ENCODE data around the gene HDAC1.
"Not testable (repeated sequence)": the region's sequence is repeated elsewhere in the genome, so short reads cannot be mapped to it uniquely, and the experiment has no call there.

HDAC1 gene

GRCh38 chr1:32291708-32292538 is at the start of gene HDAC1:
TSS of gene HDAC1 (plus strand) at chr1:32292083. CDS start at chr1:32292170, 87 bp downstream.
- peak; percentile 94 for DNase-seq (ENCODE audit: low read depth)

GRCh38 chr1:32242341-32242851 is 49.5 kb upstream of the HDAC1 start:
- no peak for DNase-seq (ENCODE audit: low read depth)

- DNase-seq (ENCODE audit: low read depth), result no peak
Observed at GRCh38 chr1:32246888-32247273, 45.0 kb upstream of the HDAC1 start, which contains the start of gene FAM167B. TSS of gene FAM167B (plus strand) at chr1:32247222. CDS start at chr1:32247422, 200 bp downstream.

GRCh38 chr1:32247452-32247851 is 44.4 kb upstream of the HDAC1 start:
- no peak for DNase-seq (ENCODE audit: low read depth)

- peak; percentile 58 for DNase-seq (ENCODE audit: low read depth)
Observed at GRCh38 chr1:32247983-32248889, 43.6 kb upstream of the HDAC1 start.

GRCh38 chr1:32249831-32250525 is 41.9 kb upstream of the HDAC1 start:
- DNase-seq (ENCODE audit: low read depth), result peak; percentile 68

GRCh38 chr1:32250893-32251716 is 40.8 kb upstream of the HDAC1 start, which contains the start of gene LCK:
TSS of gene LCK (plus strand) at chr1:32251265. CDS start at chr1:32274330, 23,065 bp downstream.
- DNase-seq (ENCODE audit: low read depth), result peak; percentile 52

- no peak for DNase-seq (ENCODE audit: low read depth)
Observed at GRCh38 chr1:32255072-32256071, 36.5 kb upstream of the HDAC1 start.

GRCh38 chr1:32256473-32257226 is 35.2 kb upstream of the HDAC1 start:
- DNase-seq (ENCODE audit: low read depth), result no peak

GRCh38 chr1:32257227-32257508 is 34.7 kb upstream of the HDAC1 start:
- no peak for DNase-seq (ENCODE audit: low read depth)

- DNase-seq (ENCODE audit: low read depth), result not testable (repeated sequence)
Observed at GRCh38 chr1:32263236-32263593, 28.7 kb upstream of the HDAC1 start.

- DNase-seq (ENCODE audit: low read depth), result no peak
Observed at GRCh38 chr1:32263744-32264143, 28.1 kb upstream of the HDAC1 start.

GRCh38 chr1:32265846-32266245 is 26.0 kb upstream of the HDAC1 start:
- no peak for DNase-seq (ENCODE audit: low read depth)

GRCh38 chr1:32266921-32267591 is 24.8 kb upstream of the HDAC1 start:
- no peak for DNase-seq (ENCODE audit: low read depth)

- DNase-seq (ENCODE audit: low read depth), result no peak
Observed at GRCh38 chr1:32269744-32270143, 22.1 kb upstream of the HDAC1 start.

- DNase-seq (ENCODE audit: low read depth), result no peak
Observed at GRCh38 chr1:32272557-32273390, 19.1 kb upstream of the HDAC1 start.

GRCh38 chr1:32273391-32274208 is 18.3 kb upstream of the HDAC1 start:
- DNase-seq (ENCODE audit: low read depth), result peak; percentile 71

All from stimulated activated CD8-positive, alpha-beta memory T cell treated with anti-CD3 and anti-CD28 coated beads, Interleukin-12 subunit alpha, Interleukin-12 subunit beta, amount 100 ng/mL, for 4 hours (primary cell).